HepG2 (cell line): ENCODE data around the gene SPOPL. TPM values are rescaled to one million over a fixed set of nuclear protein-coding genes. Genes with fewer than 3 reads are reported as not detected.

Source experiments
- ATAC-seq: fragments of 200-7000 bp; cut with Tn5 transposase; 3 replicates; pipeline ENCODE4 v1.9.1; 2020; ENCODE audit warnings: mild to moderate bottlenecking, moderate library complexity
- BruUV-seq: library from RNA; stranded (reverse); fragments of 400-500 nt; replicated peaks from 2 replicates; lab custom pipeline; 2021; lab: Mats Ljungman, UMichigan
- CTCF ChIA-PET: fragments of 300-600 bp; formaldehyde crosslinking; extraction: SDS; loops from one replicate; lab custom pipeline; 2021; ENCODE audit warnings: low total read pairs, inconsistent platforms, low intra/inter-chr PET ratio; lab: Yijun Ruan, JAX
- POLR2A ChIA-PET: fragments of 350-600 bp; sonication (Branson Sonifier 250); formaldehyde crosslinking; loops from one replicate; lab custom pipeline; 2020; ENCODE audit warnings: antibody characterized with exemption, inconsistent platforms; lab: Yijun Ruan, JAX
- DNase-seq: peaks from one replicate; pipeline ENCODE4 v3.0.0-alpha.2; 2015; ENCODE audit warnings: low spot score
- FAIRE-seq: peaks from 3 replicates; lab custom pipeline; 2011; peaks lifted over from hg19 to GRCh38; lab: Jason Lieb, UNC
- H2AFZ ChIP-seq: one replicate; pipeline ENCODE4 v1.6.1; 2011; ENCODE audit warnings: low read length, inconsistent platforms
- H3K27ac ChIP-seq: fragments of 300-600 bp; 3 replicates; pipeline ENCODE4 v1.8.0; 2011; ENCODE audit warnings: mixed run types, mild to moderate bottlenecking, mixed read lengths, low read length, inconsistent platforms; ENCODE audit not compliant: insufficient read depth; ENCODE audit errors: extremely low read length
- H3K27me3 ChIP-seq, 2 experiments: fragments of 200-600 bp in 1 of 2; 2 replicates in 1 of 2; 3 replicates in 1 of 2; pipeline versions ENCODE4 v1.6.0 to v1.8.0; 2011; ENCODE audit warnings: low read length in 2 of 2, mild to moderate bottlenecking in 2 of 2, moderate library complexity in 2 of 2, inconsistent platforms in 1 of 2; ENCODE audit not compliant: insufficient read depth in 2 of 2, control insufficient read depth in 1 of 2
- H3K36me3 ChIP-seq, 2 experiments: fragments of 200-600 bp in 1 of 2; replicated peaks in 1 of 2; 2 replicates in 1 of 2; 3 replicates in 1 of 2; pipeline versions ENCODE4 v1.5.1 to v1.8.0; 2011; ENCODE audit warnings: low read length in 2 of 2, inconsistent platforms in 1 of 2; ENCODE audit not compliant: insufficient read depth in 2 of 2, control insufficient read depth in 1 of 2
- H3K4me1 ChIP-seq: 2 replicates; pipeline ENCODE4 v1.5.1; 2012; ENCODE audit warnings: low read length, inconsistent platforms; ENCODE audit not compliant: insufficient read depth
- H3K4me2 ChIP-seq: 2 replicates; pipeline ENCODE4 v1.6.0; 2011; ENCODE audit warnings: low read depth, low read length, inconsistent platforms
- H3K4me3 ChIP-seq, 3 experiments: fragments of 200-600 bp in 1 of 3; sonication (generic), shearing (Covaris generic) in 1 of 3; replicated peaks in 1 of 3; 2 replicates each; pipeline ENCODE4 v1.5.1; 2011 to 2016; ENCODE audit warnings: low read length in 3 of 3, inconsistent platforms in 2 of 3, low read depth in 2 of 3, mild to moderate bottlenecking in 2 of 3, control low read depth in 1 of 3, mixed read lengths in 1 of 3; ENCODE audit not compliant: insufficient read depth in 1 of 3
- H3K79me2 ChIP-seq: one replicate; pipeline ENCODE4 v1.6.1; 2011; ENCODE audit warnings: low read length, inconsistent platforms; ENCODE audit not compliant: insufficient read depth
- H3K9ac ChIP-seq: 2 replicates; pipeline ENCODE4 v1.6.0; 2011; ENCODE audit warnings: mild to moderate bottlenecking, low read depth, low read length, inconsistent platforms; ENCODE audit not compliant: insufficient read depth
- H3K9me3 ChIP-seq: 2 replicates; pipeline ENCODE4 v1.5.1; 2012; ENCODE audit warnings: mild to moderate bottlenecking, low read length
- H4K20me1 ChIP-seq: 2 replicates; pipeline ENCODE4 v1.6.0; 2011; ENCODE audit warnings: inconsistent platforms, mild to moderate bottlenecking, low read length, moderate library complexity; ENCODE audit not compliant: insufficient read depth
- ATF7 ChIP-seq, 2 experiments: fragments of 450-650 bp in 1 of 2; sonication (generic) in 1 of 2; formaldehyde crosslinking in 1 of 2; IDR thresholded peaks; 2 replicates each; pipeline versions ENCODE4 v1.4.0 to v1.6.1; 2016 to 2020; ENCODE audit warnings: antibody characterized with exemption in 1 of 2, mild to moderate bottlenecking in 1 of 2, missing genetic modification reagents in 1 of 2
- CBX2 ChIP-seq, 2 experiments: fragments of 200-600 bp in 1 of 2; sonication (generic); formaldehyde crosslinking in 1 of 2; IDR thresholded peaks; 2 replicates each; pipeline versions ENCODE4 v1.7.0 to v1.8.1; 2018 to 2022; ENCODE audit warnings: low read depth in 2 of 2, low read length in 1 of 2, mild to moderate bottlenecking in 1 of 2, missing genetic modification reagents in 1 of 2
- JUNB ChIP-seq: sonication (generic); formaldehyde crosslinking; IDR thresholded peaks from 2 replicates; pipeline ENCODE4 v1.8.0; 2022; ENCODE audit warnings: missing genetic modification reagents, mild to moderate bottlenecking, borderline replicate concordance
- KMT2B ChIP-seq: IDR thresholded peaks from 2 replicates; pipeline ENCODE4 v1.6.1; 2016; ENCODE audit warnings: missing genetic modification reagents, missing compliant biosample characterization
- NR2C2 ChIP-seq: sonication (generic); formaldehyde crosslinking; IDR thresholded peaks from 2 replicates; pipeline ENCODE4 v1.4.0; 2020; ENCODE audit warnings: missing genetic modification reagents, mild to moderate bottlenecking, moderate library complexity, borderline replicate concordance
- SRSF4 ChIP-seq: fragments of 200-400 bp; formaldehyde crosslinking; IDR thresholded peaks from one replicate; pipeline ENCODE4 v1.6.1; 2018; ENCODE audit warnings: mild to moderate bottlenecking, low read depth, low read length, moderate library complexity; ENCODE audit not compliant: poor library complexity, severe bottlenecking
- TOE1 ChIP-seq: sonication (generic); formaldehyde crosslinking; IDR thresholded peaks from 2 replicates; pipeline ENCODE4 v1.4.0; 2020; ENCODE audit warnings: mild to moderate bottlenecking, missing genetic modification reagents
- TRIM22 ChIP-seq: fragments of 450-650 bp; IDR thresholded peaks from 2 replicates; pipeline ENCODE4 v1.6.1; 2017
- ZBTB39 ChIP-seq: sonication (generic); formaldehyde crosslinking; IDR thresholded peaks from 2 replicates; pipeline ENCODE4 v1.5.0; 2020; ENCODE audit warnings: missing genetic modification reagents
- ZNF672 ChIP-seq: sonication (generic); formaldehyde crosslinking; IDR thresholded peaks from 2 replicates; pipeline ENCODE4 v1.8.1; 2022; ENCODE audit warnings: missing genetic modification reagents
- WGBS: methylation state at CpG from one replicate; pipeline ENCODE4 v1.1.6; 2017; ENCODE audit warnings: low lambda C conversion rate; 5-methylcytosine and 5-hydroxymethylcytosine counted together
- in situ Hi-C: cut with HindIII; loops from 2 replicates; pipeline ENCODE4 v1.10.0; 2017; ENCODE audit warnings: low pct_unique_long_range_greater_than_20kb; ENCODE audit not compliant: extremely low pct_ligation_motif_present
- intact Hi-C: fragments of 100-400 bp; cut with micrococcal nuclease; formaldehyde crosslinking; loops from one replicate; pipeline ENCODE4 v1.10.0; 2022; ENCODE audit not compliant: unreplicated experiment
- polyA plus RNA-seq, 8 experiments: library from polyadenylated mRNA; depleted of rRNA in 3 of 8; stranded (reverse) in 7 of 8; unstranded in 1 of 8; fragments of >200 nt; fragmentation: Illumina TruSeq in 4 of 8; extraction: Trizol in 4 of 8; gene quantifications; 2 replicates each; pipeline versions ENCODE4 v1.2.1 to v1.2.3, GENCODE V29; 2011 to 2016; ENCODE audit warnings: low read depth in 4 of 8, missing spikeins in 1 of 8, mixed read lengths in 1 of 8; ENCODE audit not compliant: insufficient read depth in 1 of 8
- total RNA-seq, 5 experiments: library from RNA; depleted of rRNA; stranded (reverse); fragments of >200 nt; fragmentation: Illumina TruSeq; extraction: Trizol; gene quantifications; 2 replicates each; pipeline ENCODE4 v1.2.3, GENCODE V29; 2016; ENCODE audit warnings: low read depth in 1 of 5

Gene SPOPL
- total and polyA plus RNA-seq, 2 of the 13 experiments (the other 11 are each of a cell fraction or from before 2014, with no cell fraction given), result 12.6 to 51.6 TPM

- no peak for TF ChIP-seq TRIM22
- no peak for TF ChIP-seq SRSF4
- no peak for TF ChIP-seq ZNF672
- no peak for TF ChIP-seq CBX2 (IDR thresholded peaks at IDR 0.05; ENCODE audit: low read depth, low read length)
- TF ChIP-seq CBX2 (CRISPR knock-in tag; IDR thresholded peaks at IDR 0.05; ENCODE audit: low read depth), result no peak
- no peak for TF ChIP-seq ATF7 (IDR thresholded peaks at IDR 0.05)
- TF ChIP-seq ATF7 (CRISPR knock-in tag; IDR thresholded peaks at IDR 0.05), result no peak
- no peak for TF ChIP-seq JUNB
- TF ChIP-seq ZBTB39 (CRISPR knock-in tag), result no peak
These were observed at the start of gene SPOPL (continued) for GRCh38 chr2:138501425-138502254.

- Histone ChIP-seq H3K27me3 (no peaks in the 10 kb centered on the region), H3K4me1 (peaks cover 35% of the 10 kb centered on the region), H3K4me3 (no peak overlapping the region), H3K9me3 (no peaks in the 10 kb centered on the region), H3K9ac (no peak overlapping the region), H3K36me3 (no peaks in the 10 kb centered on the region), H3K4me2 (no peak overlapping the region), H3K79me2 (no peaks in the 10 kb centered on the region), H2AFZ (no peak overlapping the region), H4K20me1 (no peaks in the 10 kb centered on the region), H3K27ac (no peak overlapping the region)
- TF ChIP-seq TOE1 (no peak), NR2C2 (no peak), KMT2B (CRISPR knock-in tag) (no peak)
- CTCF ChIA-PET, result no interaction called here
- WGBS, result 97% methylated on average over 1 of the region's 1 CpG
- DNase-seq (no peak), ATAC-seq (no peak), FAIRE-seq (no peak)
- intact Hi-C loops, result no loop called here
- no TSS peak for BruUV-seq
- POLR2A ChIA-PET, result interaction anchor here (1.1 kb wide), 1 partner anchor 49 kb away, joined by 3 read pairs; no protein-coding TSS in a partner anchor
- in situ Hi-C loops, result no loop called here
These were observed 49.2 kb upstream of the SPOPL start for GRCh38 chr2:138452324-138452723.
